Measurements from ENCODE around the gene NUMB.

- TF ChIP-seq CTCF (IDR thresholded peaks at IDR 0.05), result no peak
- no peak for TF ChIP-seq POLR2A (IDR thresholded peaks at IDR 0.05)
Observed at GRCh38 chr14:73358187-73358586, 100.2 kb downstream of the NUMB start.
